Chondrocyte (in vitro differentiated cells): ENCODE results near the gene DYNLT2. TPM values are rescaled to one million over a fixed set of nuclear protein-coding genes. Genes with fewer than 3 reads are reported as not detected.
"Not testable (repeated sequence)": the region's sequence is repeated elsewhere in the genome, so short reads cannot be mapped to it uniquely, and the experiment has no call there.

Experiments
- DNase-seq: peaks from one replicate; pipeline ENCODE4 v3.0.0; 2021; ENCODE audit warnings: mixed read lengths, low spot score
- H3K27ac Mint-ChIP-seq: one replicate; pipeline ENCODE4 v1.8.0; 2021; ENCODE audit warnings: mild to moderate bottlenecking, moderate library complexity, mixed read lengths; ENCODE audit not compliant: unreplicated experiment
- H3K27me3 Mint-ChIP-seq: 2 replicates; pipeline ENCODE4 v1.8.0; 2021; ENCODE audit warnings: low read depth, mixed read lengths
- H3K36me3 Mint-ChIP-seq: 2 replicates; pipeline ENCODE4 v1.8.0; 2021; ENCODE audit warnings: low read depth, mixed read lengths
- H3K4me1 Mint-ChIP-seq: 2 replicates; pipeline ENCODE4 v1.8.0; 2021; ENCODE audit warnings: low read depth, mild to moderate bottlenecking, mixed read lengths
- H3K4me3 Mint-ChIP-seq: one replicate; pipeline ENCODE4 v1.8.0; 2021; ENCODE audit warnings: mild to moderate bottlenecking, moderate library complexity, mixed read lengths; ENCODE audit not compliant: unreplicated experiment
- H3K9me3 Mint-ChIP-seq: 2 replicates; pipeline ENCODE4 v1.8.0; 2021; ENCODE audit warnings: low read depth, mixed read lengths
- total RNA-seq: library from RNA; stranded (reverse); gene quantifications from 3 replicates; pipeline ENCODE4 v1.2.1, GENCODE V29; 2021
- TF ChIP-seq, protein P1 (sequence below): fragments of 200-600 bp; sonication (generic); IDR thresholded peaks from 2 replicates; pipeline ENCODE4 v1.5.0; 2021; ENCODE audit warnings: antibody characterized with exemption, mild to moderate bottlenecking, moderate library complexity

The DYNLT2 gene
- total RNA-seq, 1 donor from 2014 or later: 0.85 TPM

DNA sequence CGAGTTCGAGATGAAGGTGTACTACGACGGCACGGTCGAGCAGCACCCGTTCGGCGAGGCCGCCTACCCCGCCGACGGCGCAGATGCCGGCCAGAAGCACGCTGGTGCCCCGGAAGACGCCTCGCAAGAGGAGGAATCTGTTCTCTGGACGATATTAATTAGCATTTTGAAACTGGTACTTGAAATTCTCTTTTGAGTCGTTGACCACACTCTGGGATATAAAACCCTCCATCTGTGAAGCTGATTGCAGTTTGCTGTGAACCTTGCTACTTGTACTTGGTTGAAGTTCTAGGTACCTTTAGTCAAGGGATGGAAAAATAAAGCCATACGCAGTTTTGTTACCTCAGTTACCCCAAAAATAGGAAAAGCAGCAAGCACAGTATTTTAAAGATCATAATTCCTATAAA, 48.5 kb downstream of the DYNLT2 start:
- TF ChIP-seq, protein P1, sequence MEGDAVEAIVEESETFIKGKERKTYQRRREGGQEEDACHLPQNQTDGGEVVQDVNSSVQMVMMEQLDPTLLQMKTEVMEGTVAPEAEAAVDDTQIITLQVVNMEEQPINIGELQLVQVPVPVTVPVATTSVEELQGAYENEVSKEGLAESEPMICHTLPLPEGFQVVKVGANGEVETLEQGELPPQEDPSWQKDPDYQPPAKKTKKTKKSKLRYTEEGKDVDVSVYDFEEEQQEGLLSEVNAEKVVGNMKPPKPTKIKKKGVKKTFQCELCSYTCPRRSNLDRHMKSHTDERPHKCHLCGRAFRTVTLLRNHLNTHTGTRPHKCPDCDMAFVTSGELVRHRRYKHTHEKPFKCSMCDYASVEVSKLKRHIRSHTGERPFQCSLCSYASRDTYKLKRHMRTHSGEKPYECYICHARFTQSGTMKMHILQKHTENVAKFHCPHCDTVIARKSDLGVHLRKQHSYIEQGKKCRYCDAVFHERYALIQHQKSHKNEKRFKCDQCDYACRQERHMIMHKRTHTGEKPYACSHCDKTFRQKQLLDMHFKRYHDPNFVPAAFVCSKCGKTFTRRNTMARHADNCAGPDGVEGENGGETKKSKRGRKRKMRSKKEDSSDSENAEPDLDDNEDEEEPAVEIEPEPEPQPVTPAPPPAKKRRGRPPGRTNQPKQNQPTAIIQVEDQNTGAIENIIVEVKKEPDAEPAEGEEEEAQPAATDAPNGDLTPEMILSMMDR: no peak
- DNase-seq: no peak
- no peaks in the 10 kb centered on the region for H3K27me3 Mint-ChIP-seq
- H3K4me3 Mint-ChIP-seq: peak overlapping the region; percentile 78
- H3K27ac Mint-ChIP-seq: peak overlapping the region; percentile 82
- H3K9me3 Mint-ChIP-seq: no peaks in the 10 kb centered on the region
- peaks cover 4% of the 10 kb centered on the region for H3K36me3 Mint-ChIP-seq
- H3K4me1 Mint-ChIP-seq: peaks cover 42% of the 10 kb centered on the region

DNA sequence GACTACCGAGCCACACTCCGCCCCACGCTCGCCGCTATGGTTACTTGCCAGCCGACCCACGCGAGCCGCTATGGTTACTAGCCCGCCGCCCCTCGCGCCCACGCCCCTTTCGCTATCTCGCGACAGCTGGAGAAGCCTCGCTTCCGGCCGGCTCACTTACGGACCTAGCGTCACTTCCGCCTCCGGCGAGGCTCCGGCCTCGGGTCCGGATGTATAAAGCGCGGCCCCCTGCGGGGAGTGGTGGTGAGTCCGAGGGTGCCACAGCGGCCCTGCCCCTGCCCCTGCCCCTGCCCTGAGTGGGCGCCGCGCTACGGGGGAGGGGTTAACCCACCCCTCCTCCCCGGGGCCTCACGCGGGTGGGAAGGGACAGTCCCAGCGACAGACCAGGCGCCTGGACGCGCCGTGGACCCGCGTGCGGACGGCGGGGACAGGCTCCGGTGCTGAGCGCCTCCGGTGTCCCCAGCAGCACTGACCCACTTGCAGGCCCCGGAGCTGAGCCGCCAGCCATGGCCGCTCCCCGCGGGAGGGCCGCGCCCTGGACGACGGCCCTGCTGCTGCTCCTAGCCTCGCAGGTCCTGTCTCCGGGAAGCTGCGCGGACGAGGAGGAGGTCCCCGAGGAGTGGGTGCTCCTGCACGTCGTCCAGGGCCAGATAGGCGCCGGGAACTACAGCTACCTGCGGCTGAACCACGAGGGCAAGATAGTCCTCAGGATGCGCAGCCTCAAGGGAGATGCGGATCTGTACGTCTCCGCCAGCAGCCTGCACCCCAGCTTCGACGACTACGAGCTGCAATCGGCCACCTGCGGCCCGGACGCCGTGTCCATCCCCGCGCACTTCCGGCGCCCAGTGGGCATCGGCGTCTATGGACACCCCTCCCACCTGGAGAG, 49.2 kb downstream of the DYNLT2 start, which contains the start of the genes C6orf120 and WDR27:
C6orf120 (plus strand) TSS at position 173 of the 886 bp plus-strand sequence; CDS start at position 507, 334 bp downstream.
WDR27 (minus strand) TSS at position 76 of the 886 bp plus-strand sequence. CDS start 13,024 bp downstream, outside the sequence.
- TF ChIP-seq, protein P1: peak; percentile 31
- H3K27me3 Mint-ChIP-seq: no peaks in the 10 kb centered on the region

DNA sequence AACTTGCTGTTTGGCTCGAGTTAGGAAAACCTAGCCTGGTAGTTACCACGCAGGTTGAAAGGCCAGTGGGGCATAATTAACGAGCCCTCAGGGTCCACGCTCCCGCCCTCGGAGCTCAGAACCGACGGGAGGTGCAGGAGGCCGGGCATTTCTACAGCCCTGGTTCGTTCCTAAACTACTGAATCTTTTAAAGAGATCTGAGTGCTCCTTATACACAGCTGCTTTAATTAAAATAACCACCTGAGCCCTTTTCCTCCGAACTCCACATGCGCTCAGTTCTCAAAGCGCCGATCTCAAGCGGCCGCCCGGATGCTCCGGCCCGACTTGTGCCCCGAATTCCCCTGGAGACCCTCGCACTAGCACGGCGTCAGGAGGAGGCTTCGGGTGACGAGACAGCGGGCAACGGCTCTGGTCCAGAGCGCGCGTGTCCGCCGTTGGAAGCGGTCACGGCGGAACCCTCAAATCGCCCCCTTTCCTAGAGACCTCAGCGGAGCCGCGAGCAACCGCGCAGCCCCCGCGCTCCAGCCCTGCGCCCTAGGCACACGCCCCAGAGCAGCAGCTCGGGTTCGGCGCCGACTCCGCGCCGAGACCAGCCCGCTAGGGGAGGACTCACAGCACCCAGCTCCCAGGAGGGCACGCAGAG, 49.9 kb downstream of the DYNLT2 start:
- Mint-ChIP-seq H3K4me1 (peaks cover 42% of the 10 kb centered on the region), H3K9me3 (no peaks in the 10 kb centered on the region), H3K27me3 (no peaks in the 10 kb centered on the region), H3K4me3 (peak overlapping the region; percentile 92), H3K27ac (peak overlapping the region; percentile 93), H3K36me3 (peaks cover 4% of the 10 kb centered on the region)
- TF ChIP-seq, protein P1: no peak
- no peak for DNase-seq

More for the DNA sequence above, 49.2 kb downstream of the DYNLT2 start, which contains the start of the genes C6orf120 and WDR27:
- Mint-ChIP-seq H3K9me3 (no peaks in the 10 kb centered on the region), H3K4me1 (peaks cover 42% of the 10 kb centered on the region), H3K4me3 (peak within 1 kb of the TSS; percentile 92), H3K27ac (peak within 1 kb of the TSS; percentile 93), H3K36me3 (peaks cover 5% of the 10 kb centered on the region)
- peak; percentile 99 for DNase-seq

DNA sequence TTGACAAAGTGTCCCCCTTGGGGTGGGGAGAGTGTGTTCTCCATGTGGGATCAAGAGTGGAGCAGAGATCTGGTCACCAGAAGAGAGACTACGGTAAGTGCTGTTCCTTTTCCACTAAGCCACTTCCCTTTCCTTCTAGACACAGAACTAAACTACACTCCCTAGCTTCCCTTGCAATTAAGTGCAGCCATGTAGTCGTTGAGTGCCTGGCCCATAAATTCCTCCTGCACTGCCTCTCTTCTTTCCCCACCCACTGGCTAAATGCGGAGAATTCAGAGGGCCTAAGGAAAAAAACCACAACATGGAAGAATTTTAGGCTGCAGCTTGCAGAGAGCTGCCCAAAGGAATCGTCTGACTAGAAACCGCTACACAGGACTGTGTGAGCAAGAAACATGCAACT, 51.1 kb downstream of the DYNLT2 start:
- Mint-ChIP-seq H3K27ac (no peak overlapping the region), H3K4me1 (peaks cover 37% of the 10 kb centered on the region), H3K36me3 (peaks cover 5% of the 10 kb centered on the region), H3K4me3 (no peak overlapping the region), H3K27me3 (no peaks in the 10 kb centered on the region), H3K9me3 (peaks cover 5% of the 10 kb centered on the region)
- DNase-seq: no peak
- TF ChIP-seq, protein P1: peak; percentile 12

DNA sequence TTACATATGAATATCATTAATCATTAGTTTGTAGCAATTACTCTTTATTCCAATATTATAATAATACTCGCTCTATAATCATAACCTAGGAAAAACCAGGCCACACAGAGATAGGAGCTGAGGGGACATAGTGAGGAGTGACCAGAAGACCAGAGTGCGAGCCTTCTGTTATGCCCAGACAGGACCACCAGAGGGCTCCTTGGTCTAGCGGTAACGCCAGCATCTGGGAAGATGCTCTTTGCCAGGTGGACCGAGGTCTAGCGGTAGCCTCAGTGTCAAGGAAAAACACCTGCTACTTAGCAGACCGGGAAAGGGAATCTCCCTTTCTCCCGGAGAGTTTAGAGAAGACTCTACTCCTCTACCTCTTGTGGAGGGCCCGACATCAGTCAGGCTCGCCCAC, 54.3 kb downstream of the DYNLT2 start:
- H3K27ac Mint-ChIP-seq, DNase-seq, H3K9me3 Mint-ChIP-seq, H3K4me3 Mint-ChIP-seq, H3K27me3 Mint-ChIP-seq, H3K36me3 Mint-ChIP-seq: not testable (repeated sequence)
- H3K4me1 Mint-ChIP-seq: peaks cover 20% of the 10 kb centered on the region
- TF ChIP-seq, protein P1: peak; percentile 70
